GM12878 (cell line): Measurements from ENCODE around the gene BARX2. TPM values are rescaled to one million over a fixed set of nuclear protein-coding genes. Genes with fewer than 3 reads are reported as not detected.

Source experiments
- ATAC-seq: fragments of 200-7000 bp; cut with Tn5 transposase; 3 replicates; pipeline ENCODE4 v1.9.1; 2020; ENCODE audit warnings: mild to moderate bottlenecking, moderate library complexity
- BruUV-seq: library from RNA; stranded (reverse); fragments of 400-500 nt; replicated peaks from 2 replicates; lab custom pipeline; 2021; lab: Mats Ljungman, UMichigan
- CTCF ChIA-PET: fragments of 300-600 bp; sonication (Branson Sonifier 250); formaldehyde crosslinking; extraction: SDS; loops from one replicate; lab custom pipeline; 2021; ENCODE audit warnings: inconsistent platforms; lab: Yijun Ruan, JAX
- POLR2A ChIA-PET: fragments of 350-600 bp; formaldehyde crosslinking; extraction: SDS; loops from one replicate; lab custom pipeline; 2021; ENCODE audit warnings: inconsistent platforms; lab: Charles Lee
- RAD21 ChIA-PET: fragments of 300-600 bp; sonication (Branson Sonifier 250); formaldehyde crosslinking; loops from one replicate; lab custom pipeline; 2023; ENCODE audit warnings: antibody characterized with exemption; ENCODE audit not compliant: unreplicated experiment; lab: Charles Lee
- SMC1A ChIA-PET: fragments of 300-600 bp; sonication (Branson Sonifier 250); formaldehyde crosslinking; loops from one replicate; lab custom pipeline; 2023; ENCODE audit not compliant: unreplicated experiment, uncharacterized antibody; lab: Charles Lee
- DNase-seq: peaks from one replicate; pipeline ENCODE4 v3.0.0-alpha.2; 2011; ENCODE audit warnings: low read depth, low spot score
- FAIRE-seq: peaks from 3 replicates; lab custom pipeline; 2011; peaks lifted over from hg19 to GRCh38; lab: Jason Lieb, UNC
- H2AFZ ChIP-seq: 2 replicates; pipeline ENCODE4 v1.6.0; 2011; ENCODE audit warnings: low read depth, low read length, control low read depth; ENCODE audit not compliant: control insufficient read depth
- H3K27ac ChIP-seq: 2 replicates; pipeline ENCODE4 v1.5.1; 2011; ENCODE audit warnings: control low read depth; ENCODE audit not compliant: control insufficient read depth, insufficient read depth
- H3K27me3 ChIP-seq, 2 experiments: replicated peaks in 1 of 2; 2 replicates each; pipeline versions ENCODE4 v1.6.0 to v1.6.1; 2011; ENCODE audit warnings: low read length in 1 of 2; ENCODE audit not compliant: control insufficient read depth in 2 of 2, insufficient read depth in 2 of 2
- H3K36me3 ChIP-seq, 2 experiments: 2 replicates each; pipeline ENCODE4 v1.5.1; 2011; ENCODE audit warnings: low read length in 1 of 2; ENCODE audit not compliant: control insufficient read depth in 2 of 2, insufficient read depth in 2 of 2
- H3K4me1 ChIP-seq: 2 replicates; pipeline ENCODE4 v1.6.1; 2011; ENCODE audit warnings: mild to moderate bottlenecking, low read length, moderate library complexity, mixed read lengths; ENCODE audit not compliant: control insufficient read depth, insufficient read depth
- H3K4me2 ChIP-seq: 2 replicates; pipeline ENCODE4 v1.6.0; 2011; ENCODE audit warnings: control low read depth; ENCODE audit not compliant: control insufficient read depth, insufficient read depth
- H3K4me3 ChIP-seq: fragments of 200-600 bp; sonication (generic); 2 replicates; pipeline ENCODE4 v1.5.1; 2016
- H3K79me2 ChIP-seq: 2 replicates; pipeline ENCODE4 v1.6.0; 2011; ENCODE audit warnings: low read length; ENCODE audit not compliant: control insufficient read depth, insufficient read depth
- H3K9ac ChIP-seq: 2 replicates; pipeline ENCODE4 v1.8.0; 2011; ENCODE audit warnings: low read length, control low read depth, mixed read lengths; ENCODE audit not compliant: control insufficient read depth, insufficient read depth
- H3K9me3 ChIP-seq: replicated peaks from 3 replicates; pipeline ENCODE4 v1.5.1; 2011; ENCODE audit warnings: mild to moderate bottlenecking, low read length; ENCODE audit not compliant: control insufficient read depth, insufficient read depth
- H4K20me1 ChIP-seq: 2 replicates; pipeline ENCODE4 v1.6.0; 2011; ENCODE audit not compliant: control insufficient read depth, insufficient read depth
- CHD1 ChIP-seq: IDR thresholded peaks from 2 replicates; pipeline ENCODE4 v1.6.1; 2012; ENCODE audit warnings: low read depth, low read length, improper control_type of control experiment
- ETV6 ChIP-seq, 2 experiments: fragments of 450-650 bp in 1 of 2; IDR thresholded peaks in 1 of 2; conservative IDR thresholded peaks in 1 of 2; 2 replicates each; pipeline ENCODE4 v1.6.1; 2014; ENCODE audit warnings: antibody characterized with exemption in 1 of 2, borderline replicate concordance in 1 of 2, low read depth in 1 of 2, mild to moderate bottlenecking in 1 of 2, moderate library complexity in 1 of 2
- HCFC1 ChIP-seq: fragments of 150-350 bp; IDR thresholded peaks from 2 replicates; pipeline ENCODE4 v1.6.1; 2014; ENCODE audit warnings: low read length
- POLR2AphosphoS2 ChIP-seq: IDR thresholded peaks from 2 replicates; pipeline ENCODE4 v1.6.1; 2011; ENCODE audit warnings: low read depth, mild to moderate bottlenecking, low read length, improper control_type of control experiment, moderate library complexity
- POLR2AphosphoS5 ChIP-seq: IDR thresholded peaks from 2 replicates; pipeline ENCODE4 v1.6.1; 2011; ENCODE audit warnings: mild to moderate bottlenecking, low read length, inconsistent platforms
- WRNIP1 ChIP-seq: IDR thresholded peaks from 2 replicates; pipeline ENCODE4 v1.6.1; 2011; ENCODE audit warnings: low read depth, low read length, improper control_type of control experiment, borderline replicate concordance
- WGBS: methylation state at CpG from one replicate; pipeline ENCODE4 v1.1.6; 2016; ENCODE audit warnings: low lambda C conversion rate; ENCODE audit not compliant: insufficient replicate concordance, insufficient coverage; ENCODE audit errors: missing lambda C conversion rate; 5-methylcytosine and 5-hydroxymethylcytosine counted together
- in situ Hi-C: fragments of 300-500 bp; cut with MboI; formaldehyde crosslinking; loops from 9 replicates; pipeline ENCODE4 v1.14.3; 2018; ENCODE audit warnings: mixed read lengths
- intact Hi-C: fragments of 100-400 bp; cut with micrococcal nuclease; formaldehyde crosslinking; loops from one replicate; pipeline ENCODE4 v1.14.2; 2022; ENCODE audit not compliant: unreplicated experiment
- polyA plus RNA-seq, 11 experiments: library from polyadenylated mRNA; depleted of rRNA in 4 of 11; unstranded in 6 of 11; stranded (reverse) in 5 of 11; fragments of >200 nt; fragmentation: Nextera tagmentation in 4 of 11; fragmentation: Illumina TruSeq in 1 of 11; extraction: Ambion mirVana in 4 of 11; extraction: Trizol in 1 of 11; gene quantifications; 1 replicate in 1 of 11; 2 replicates in 10 of 11; pipeline versions ENCODE4 v1.2.1 to v1.2.3, GENCODE V29; 2011 to 2016; ENCODE audit warnings: inconsistent platforms in 2 of 11, missing spikeins in 2 of 11, low read depth in 1 of 11
- total RNA-seq, 4 experiments: library from RNA; depleted of rRNA in 3 of 4; stranded (reverse); fragments of >200 nt in 3 of 4; fragmentation: Illumina TruSeq in 1 of 4; extraction: Trizol in 1 of 4; gene quantifications; 2 replicates each; pipeline versions ENCODE4 v1.2.1 to v1.2.3, GENCODE V29; 2013 to 2021
- TF ChIP-seq, protein P1 (sequence below): IDR thresholded peaks from 2 replicates; pipeline ENCODE4 v1.6.1; 2011; ENCODE audit warnings: mild to moderate bottlenecking, low read depth, low read length, moderate library complexity; ENCODE audit not compliant: insufficient replicate concordance
- TF ChIP-seq, protein P2 (sequence below): fragments of 450-650 bp; IDR thresholded peaks from 2 replicates; pipeline ENCODE4 v1.6.1; 2017; ENCODE audit warnings: antibody characterized with exemption, mild to moderate bottlenecking, moderate library complexity
- TF ChIP-seq, protein P3 (sequence below): IDR thresholded peaks from 2 replicates; pipeline ENCODE4 v1.6.1; 2012; ENCODE audit warnings: mild to moderate bottlenecking, low read depth, low read length
- TF ChIP-seq, protein P4 (sequence below): IDR thresholded peaks from 2 replicates; pipeline ENCODE4 v1.6.1; 2012; ENCODE audit warnings: low read length, inconsistent platforms

The BARX2 gene
- total and polyA plus RNA-seq, 10 of the 15 experiments (the other 5 are each of a cell fraction or from before 2014, with no cell fraction given): 0.07 to 0.84 TPM; not detected in 8

DNA sequence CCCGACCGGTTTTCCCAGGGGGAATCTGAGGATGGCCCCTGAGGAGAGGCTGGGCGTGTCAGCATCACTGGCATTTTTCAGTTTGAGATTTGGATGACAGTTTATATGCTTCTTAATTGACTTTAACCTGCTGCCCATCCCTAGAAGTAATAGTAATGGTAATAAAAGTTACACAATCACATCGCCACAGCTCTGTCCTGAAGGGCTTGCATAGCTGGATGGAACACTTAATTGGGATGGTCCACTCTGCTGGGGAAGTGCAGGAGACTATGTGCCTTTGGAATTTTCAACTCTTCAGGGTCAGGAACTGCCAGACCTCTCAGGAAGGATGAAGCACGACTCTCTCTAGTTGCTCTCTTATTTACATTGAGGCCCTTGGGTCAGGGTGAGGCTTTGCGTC is 16.2 kb downstream of the BARX2 start:
- ATAC-seq: no peak
- Histone ChIP-seq H3K4me1 (no peaks in the 10 kb centered on the region), H2AFZ (no peak overlapping the region), H3K9me3 (no peaks in the 10 kb centered on the region), H3K9ac (no peak overlapping the region), H3K27me3 (no peaks in the 10 kb centered on the region; a peak in 1 of 4 replicates), H4K20me1 (no peaks in the 10 kb centered on the region), H3K79me2 (no peaks in the 10 kb centered on the region), H3K36me3 (no peaks in the 10 kb centered on the region), H3K4me3 (no peak overlapping the region), H3K4me2 (no peak overlapping the region), H3K27ac (no peak overlapping the region)
- FAIRE-seq: no peak
- ChIA-PET POLR2A (no interaction called here), RAD21 (no interaction called here), SMC1A (no interaction called here), CTCF (no interaction called here)
- BruUV-seq: no TSS peak
- in situ Hi-C loops (no loop called here), intact Hi-C loops (no loop called here)
- 22% methylated on average over 6 of the region's 6 CpGs for WGBS
- TF ChIP-seq CHD1 (no peak), HCFC1 (no peak), POLR2AphosphoS5 (no peak), WRNIP1 (no peak), POLR2AphosphoS2 (no peak), ETV6 (conservative IDR thresholded peaks at IDR 0.05 in 1 of 2, IDR thresholded peaks at IDR 0.05 in 1 of 2; ENCODE audit: borderline replicate concordance in 1 of 2, low read depth in 1 of 2) (no peak)
- TF ChIP-seq, protein P1, sequence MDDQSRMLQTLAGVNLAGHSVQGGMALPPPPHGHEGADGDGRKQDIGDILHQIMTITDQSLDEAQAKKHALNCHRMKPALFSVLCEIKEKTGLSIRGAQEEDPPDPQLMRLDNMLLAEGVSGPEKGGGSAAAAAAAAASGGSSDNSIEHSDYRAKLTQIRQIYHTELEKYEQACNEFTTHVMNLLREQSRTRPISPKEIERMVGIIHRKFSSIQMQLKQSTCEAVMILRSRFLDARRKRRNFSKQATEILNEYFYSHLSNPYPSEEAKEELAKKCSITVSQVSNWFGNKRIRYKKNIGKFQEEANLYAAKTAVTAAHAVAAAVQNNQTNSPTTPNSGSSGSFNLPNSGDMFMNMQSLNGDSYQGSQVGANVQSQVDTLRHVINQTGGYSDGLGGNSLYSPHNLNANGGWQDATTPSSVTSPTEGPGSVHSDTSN: no peak
- TF ChIP-seq, protein P2, sequence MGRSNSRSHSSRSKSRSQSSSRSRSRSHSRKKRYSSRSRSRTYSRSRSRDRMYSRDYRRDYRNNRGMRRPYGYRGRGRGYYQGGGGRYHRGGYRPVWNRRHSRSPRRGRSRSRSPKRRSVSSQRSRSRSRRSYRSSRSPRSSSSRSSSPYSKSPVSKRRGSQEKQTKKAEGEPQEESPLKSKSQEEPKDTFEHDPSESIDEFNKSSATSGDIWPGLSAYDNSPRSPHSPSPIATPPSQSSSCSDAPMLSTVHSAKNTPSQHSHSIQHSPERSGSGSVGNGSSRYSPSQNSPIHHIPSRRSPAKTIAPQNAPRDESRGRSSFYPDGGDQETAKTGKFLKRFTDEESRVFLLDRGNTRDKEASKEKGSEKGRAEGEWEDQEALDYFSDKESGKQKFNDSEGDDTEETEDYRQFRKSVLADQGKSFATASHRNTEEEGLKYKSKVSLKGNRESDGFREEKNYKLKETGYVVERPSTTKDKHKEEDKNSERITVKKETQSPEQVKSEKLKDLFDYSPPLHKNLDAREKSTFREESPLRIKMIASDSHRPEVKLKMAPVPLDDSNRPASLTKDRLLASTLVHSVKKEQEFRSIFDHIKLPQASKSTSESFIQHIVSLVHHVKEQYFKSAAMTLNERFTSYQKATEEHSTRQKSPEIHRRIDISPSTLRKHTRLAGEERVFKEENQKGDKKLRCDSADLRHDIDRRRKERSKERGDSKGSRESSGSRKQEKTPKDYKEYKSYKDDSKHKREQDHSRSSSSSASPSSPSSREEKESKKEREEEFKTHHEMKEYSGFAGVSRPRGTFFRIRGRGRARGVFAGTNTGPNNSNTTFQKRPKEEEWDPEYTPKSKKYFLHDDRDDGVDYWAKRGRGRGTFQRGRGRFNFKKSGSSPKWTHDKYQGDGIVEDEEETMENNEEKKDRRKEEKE: no peak
- TF ChIP-seq, protein P3, sequence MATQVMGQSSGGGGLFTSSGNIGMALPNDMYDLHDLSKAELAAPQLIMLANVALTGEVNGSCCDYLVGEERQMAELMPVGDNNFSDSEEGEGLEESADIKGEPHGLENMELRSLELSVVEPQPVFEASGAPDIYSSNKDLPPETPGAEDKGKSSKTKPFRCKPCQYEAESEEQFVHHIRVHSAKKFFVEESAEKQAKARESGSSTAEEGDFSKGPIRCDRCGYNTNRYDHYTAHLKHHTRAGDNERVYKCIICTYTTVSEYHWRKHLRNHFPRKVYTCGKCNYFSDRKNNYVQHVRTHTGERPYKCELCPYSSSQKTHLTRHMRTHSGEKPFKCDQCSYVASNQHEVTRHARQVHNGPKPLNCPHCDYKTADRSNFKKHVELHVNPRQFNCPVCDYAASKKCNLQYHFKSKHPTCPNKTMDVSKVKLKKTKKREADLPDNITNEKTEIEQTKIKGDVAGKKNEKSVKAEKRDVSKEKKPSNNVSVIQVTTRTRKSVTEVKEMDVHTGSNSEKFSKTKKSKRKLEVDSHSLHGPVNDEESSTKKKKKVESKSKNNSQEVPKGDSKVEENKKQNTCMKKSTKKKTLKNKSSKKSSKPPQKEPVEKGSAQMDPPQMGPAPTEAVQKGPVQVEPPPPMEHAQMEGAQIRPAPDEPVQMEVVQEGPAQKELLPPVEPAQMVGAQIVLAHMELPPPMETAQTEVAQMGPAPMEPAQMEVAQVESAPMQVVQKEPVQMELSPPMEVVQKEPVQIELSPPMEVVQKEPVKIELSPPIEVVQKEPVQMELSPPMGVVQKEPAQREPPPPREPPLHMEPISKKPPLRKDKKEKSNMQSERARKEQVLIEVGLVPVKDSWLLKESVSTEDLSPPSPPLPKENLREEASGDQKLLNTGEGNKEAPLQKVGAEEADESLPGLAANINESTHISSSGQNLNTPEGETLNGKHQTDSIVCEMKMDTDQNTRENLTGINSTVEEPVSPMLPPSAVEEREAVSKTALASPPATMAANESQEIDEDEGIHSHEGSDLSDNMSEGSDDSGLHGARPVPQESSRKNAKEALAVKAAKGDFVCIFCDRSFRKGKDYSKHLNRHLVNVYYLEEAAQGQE: no peak
- TF ChIP-seq, protein P4, sequence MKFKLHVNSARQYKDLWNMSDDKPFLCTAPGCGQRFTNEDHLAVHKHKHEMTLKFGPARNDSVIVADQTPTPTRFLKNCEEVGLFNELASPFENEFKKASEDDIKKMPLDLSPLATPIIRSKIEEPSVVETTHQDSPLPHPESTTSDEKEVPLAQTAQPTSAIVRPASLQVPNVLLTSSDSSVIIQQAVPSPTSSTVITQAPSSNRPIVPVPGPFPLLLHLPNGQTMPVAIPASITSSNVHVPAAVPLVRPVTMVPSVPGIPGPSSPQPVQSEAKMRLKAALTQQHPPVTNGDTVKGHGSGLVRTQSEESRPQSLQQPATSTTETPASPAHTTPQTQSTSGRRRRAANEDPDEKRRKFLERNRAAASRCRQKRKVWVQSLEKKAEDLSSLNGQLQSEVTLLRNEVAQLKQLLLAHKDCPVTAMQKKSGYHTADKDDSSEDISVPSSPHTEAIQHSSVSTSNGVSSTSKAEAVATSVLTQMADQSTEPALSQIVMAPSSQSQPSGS: no peak
- no peak for DNase-seq
